EL (cell line): Measurements from ENCODE around the gene P2RY8.
"Not testable (repeated sequence)": the region's sequence is repeated elsewhere in the genome, so short reads cannot be mapped to it uniquely, and the experiment has no call there.

Experiments
- DNase-seq: peaks from one replicate; pipeline ENCODE4 v3.0.0-alpha.2; 2016

P2RY8 gene, protein sequence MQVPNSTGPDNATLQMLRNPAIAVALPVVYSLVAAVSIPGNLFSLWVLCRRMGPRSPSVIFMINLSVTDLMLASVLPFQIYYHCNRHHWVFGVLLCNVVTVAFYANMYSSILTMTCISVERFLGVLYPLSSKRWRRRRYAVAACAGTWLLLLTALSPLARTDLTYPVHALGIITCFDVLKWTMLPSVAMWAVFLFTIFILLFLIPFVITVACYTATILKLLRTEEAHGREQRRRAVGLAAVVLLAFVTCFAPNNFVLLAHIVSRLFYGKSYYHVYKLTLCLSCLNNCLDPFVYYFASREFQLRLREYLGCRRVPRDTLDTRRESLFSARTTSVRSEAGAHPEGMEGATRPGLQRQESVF

GRCh38 chrX:1537031-1537715 lies at the start of gene P2RY8:
TSS of gene P2RY8 (minus strand) at chrX:1537185. CDS start at chrX:1466558, 70,627 bp downstream.
- peak; percentile 39 for DNase-seq

DNA sequence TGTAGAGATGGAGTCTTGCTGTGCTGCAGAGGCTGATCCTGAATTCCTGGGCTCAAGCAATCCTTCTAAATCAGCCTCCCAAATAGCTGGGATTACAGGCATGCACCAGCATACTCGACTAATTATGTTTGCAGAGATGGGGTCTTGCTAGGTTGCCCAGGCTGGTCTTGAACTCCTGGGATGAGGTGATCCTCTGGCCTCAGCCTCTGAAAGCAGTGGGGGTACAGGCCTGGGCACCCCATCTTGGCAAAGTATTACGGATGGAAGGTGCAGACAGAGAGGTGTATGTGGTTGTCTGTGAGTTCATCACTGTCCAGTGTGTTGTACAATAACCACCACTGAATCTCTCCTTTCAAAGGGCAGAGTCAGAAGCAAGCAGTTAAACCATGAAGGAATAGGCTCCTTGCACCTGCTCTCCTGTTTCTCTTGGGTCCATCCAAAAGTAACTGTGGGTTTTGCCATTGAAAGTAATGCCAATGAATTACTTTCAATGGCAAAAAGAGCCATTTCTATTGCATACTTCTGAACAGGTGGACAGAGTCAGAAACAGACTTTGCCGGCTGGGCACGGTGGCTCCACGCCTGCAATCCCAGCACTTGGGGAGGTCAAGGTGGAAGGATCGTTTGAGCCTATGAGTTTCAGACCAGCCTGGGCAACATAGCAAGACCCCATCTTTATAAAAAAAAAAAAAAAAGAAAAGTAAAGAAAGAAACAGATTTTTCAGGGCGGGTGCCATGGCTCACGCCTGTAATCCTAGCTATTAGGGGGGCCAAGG lies 47.4 kb upstream of the P2RY8 start:
- DNase-seq: no peak

GRCh38 chrX:1582686-1583437 lies 45.9 kb upstream of the P2RY8 start:
- DNase-seq: peak; percentile 70

- DNase-seq: peak; percentile 55
These were observed 44.1 kb upstream of the P2RY8 start for GRCh38 chrX:1581132-1581531.

- DNase-seq: no peak
These were observed 41.7 kb upstream of the P2RY8 start for GRCh38 chrX:1578511-1579173.

- DNase-seq: no peak
These were observed 40.9 kb upstream of the P2RY8 start for GRCh38 chrX:1577845-1578244.

DNA sequence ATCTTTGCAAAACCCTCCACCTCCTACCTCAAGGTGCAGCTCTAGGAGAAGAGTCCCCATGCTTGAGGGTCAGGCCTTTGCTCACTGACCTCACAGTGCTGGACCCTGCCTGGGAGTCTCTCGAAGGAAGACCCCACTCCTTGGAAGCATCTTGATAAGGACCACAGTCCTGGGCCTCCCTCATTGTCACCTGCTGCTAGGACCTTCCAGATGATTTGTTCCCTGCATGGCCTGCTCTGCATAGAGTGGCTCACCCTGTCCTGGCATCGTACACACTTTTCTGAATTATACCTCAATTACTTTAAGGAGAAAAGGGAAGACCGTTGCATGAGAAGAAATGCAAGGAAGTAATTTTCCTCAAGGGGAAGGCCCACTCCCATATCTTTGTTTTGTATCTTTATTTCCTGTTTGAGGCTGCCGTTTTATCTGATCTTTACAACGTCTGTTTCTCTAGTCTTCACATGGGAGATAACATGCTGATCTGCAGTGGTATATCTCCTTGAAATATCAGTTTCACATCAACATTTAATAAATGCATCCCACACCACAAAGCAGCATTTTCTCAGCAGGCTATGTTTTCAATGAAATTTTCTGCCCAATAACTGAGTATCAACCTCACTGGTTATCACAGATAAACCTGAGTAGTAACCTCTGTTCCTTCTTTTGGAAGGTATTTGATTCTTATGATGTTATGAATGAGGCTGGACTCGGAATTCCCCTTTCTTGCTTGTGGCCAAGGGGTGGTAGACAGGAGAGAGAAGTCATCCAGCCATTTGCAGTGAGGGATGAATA lies 39.4 kb upstream of the P2RY8 start:
- DNase-seq: no peak

DNA sequence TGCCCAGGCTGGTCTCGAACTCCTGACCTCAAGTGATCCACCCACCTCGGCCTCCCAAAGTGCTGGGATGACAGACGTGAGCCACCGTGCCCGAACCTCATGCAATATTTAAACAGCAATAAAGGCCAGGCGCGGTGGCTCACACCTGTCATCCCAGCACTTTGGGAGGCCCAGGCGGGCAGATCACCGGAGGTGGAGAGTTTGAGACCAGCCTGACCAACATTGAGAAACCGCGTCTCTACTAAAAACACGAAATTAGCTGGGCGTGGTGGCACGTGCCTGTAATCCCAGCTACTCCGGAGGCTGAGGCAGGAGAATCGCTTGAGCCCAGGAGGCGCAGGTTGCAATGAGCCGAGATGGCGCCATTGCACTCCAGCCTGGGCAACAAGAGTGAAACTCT lies 37.2 kb upstream of the P2RY8 start:
- not testable (repeated sequence) for DNase-seq

GRCh38 chrX:1564750-1565683 lies 28.0 kb upstream of the P2RY8 start:
- DNase-seq: no peak

- DNase-seq: not testable (repeated sequence)
These were observed 27.1 kb upstream of the P2RY8 start for GRCh38 chrX:1564077-1564476.

DNA sequence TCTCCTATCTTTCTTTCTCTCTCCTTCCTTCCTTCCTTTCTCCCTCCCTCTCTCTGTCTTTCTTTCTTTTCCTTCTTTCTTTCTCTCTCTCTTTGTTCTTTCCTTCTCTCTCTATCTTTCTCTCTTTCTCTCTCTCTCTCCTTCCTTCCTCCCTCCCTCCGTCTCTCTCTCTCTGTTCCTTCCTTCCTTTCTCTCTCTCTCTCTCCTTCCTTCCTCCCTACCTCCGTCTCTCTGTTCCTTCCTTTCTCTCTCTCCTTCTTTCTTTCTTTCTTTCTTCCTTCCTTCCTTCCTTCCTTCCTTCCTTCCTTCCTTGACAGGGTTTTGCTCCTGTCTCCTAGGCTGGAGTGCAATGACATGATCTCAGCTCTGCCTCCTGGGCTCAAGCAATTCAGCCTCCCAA lies 24.2 kb upstream of the P2RY8 start:
- DNase-seq: no peak

DNA sequence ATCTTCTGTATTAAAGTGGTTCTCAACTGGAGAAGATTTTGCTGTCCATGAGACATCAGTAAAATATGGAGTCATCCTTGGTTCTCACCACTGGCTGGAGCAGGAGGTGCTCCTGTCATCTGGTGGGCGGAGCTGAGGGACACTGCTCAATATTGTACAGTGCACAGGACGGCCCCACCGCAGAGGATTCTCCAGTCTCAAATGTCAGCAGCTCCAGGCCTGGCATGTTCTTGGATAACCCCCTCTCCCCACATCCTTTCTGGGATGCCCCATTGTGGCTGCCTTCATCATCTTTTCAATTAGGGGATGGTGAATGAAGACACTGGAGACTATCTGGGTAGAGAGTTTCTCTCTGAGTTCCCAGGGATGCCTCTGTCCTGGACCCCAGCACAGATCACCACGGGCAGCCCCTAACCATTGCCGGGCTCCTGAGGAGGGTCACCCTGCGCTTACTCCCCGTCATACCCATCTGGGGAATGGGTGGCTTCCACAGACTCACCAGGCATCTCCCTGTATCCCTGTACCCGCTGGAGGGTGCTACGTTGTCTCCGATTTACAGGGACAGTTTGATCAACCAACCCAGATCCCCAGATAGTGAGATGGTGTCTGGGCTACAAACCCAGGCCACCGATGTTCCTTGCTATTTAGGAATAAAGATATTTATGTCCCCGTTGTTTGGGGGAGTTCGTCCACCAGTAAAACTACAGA lies 21.9 kb upstream of the P2RY8 start:
- DNase-seq: no peak

GRCh38 chrX:1557442-1557841 lies 20.5 kb upstream of the P2RY8 start:
- DNase-seq: not testable (repeated sequence)

DNA sequence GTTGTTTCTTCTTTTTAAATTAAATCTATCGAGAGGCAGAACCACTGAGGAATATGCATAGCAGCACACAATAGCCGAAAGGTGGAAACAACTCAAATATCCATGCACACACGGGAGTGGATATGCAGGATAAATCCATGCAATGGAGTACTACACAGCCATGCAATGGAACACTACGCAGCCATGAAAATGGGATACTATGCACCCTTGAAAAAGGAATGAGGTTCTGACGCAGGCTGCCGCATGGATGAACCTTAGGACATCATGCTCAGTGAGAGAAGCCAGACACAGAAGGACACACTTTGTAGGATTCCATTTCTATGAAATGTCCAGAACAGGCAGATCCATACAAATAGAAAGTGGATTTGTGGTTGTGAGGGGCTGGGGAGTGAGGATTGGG lies 18.4 kb upstream of the P2RY8 start:
- no peak for DNase-seq

DNA sequence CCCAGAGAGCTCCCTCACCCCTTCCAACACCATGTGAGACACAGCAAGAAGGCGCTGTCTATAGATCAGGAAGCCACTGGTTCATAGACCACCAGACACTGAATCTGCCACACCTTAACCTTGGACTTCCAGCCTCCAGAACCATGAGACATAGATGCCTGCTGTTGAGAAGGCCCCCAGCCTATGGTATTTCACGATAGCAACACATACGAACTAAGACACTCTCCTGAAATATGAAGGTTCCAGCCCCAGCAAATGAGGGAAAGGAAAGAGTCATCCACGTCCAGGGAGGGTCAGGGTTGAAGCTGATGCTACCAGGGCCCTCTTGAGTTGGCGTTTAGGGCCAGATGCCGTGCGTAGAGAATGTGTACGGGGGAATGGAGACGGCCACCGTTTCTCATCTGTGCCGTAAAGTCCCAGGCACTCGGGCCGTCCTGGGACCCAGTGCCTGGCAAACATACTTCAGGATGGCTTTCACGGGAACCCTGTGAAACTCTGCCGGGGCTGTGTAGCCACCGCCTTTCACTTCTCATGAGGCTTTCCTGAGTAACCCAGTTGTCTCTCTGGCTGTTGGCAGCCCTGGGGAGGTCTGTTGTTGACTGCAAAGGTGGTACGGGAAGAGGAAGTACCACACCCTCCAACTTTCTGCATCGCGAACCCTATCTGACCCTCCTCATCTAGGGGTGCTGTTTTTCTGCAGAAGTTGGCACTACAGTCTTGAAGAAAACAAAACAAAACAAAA lies 17.7 kb upstream of the P2RY8 start:
- DNase-seq: no peak

- DNase-seq: no peak
These were observed 15.1 kb upstream of the P2RY8 start for GRCh38 chrX:1551959-1552546.

- DNase-seq: no peak
These were observed 9.8 kb upstream of the P2RY8 start for GRCh38 chrX:1546691-1547251.

DNA sequence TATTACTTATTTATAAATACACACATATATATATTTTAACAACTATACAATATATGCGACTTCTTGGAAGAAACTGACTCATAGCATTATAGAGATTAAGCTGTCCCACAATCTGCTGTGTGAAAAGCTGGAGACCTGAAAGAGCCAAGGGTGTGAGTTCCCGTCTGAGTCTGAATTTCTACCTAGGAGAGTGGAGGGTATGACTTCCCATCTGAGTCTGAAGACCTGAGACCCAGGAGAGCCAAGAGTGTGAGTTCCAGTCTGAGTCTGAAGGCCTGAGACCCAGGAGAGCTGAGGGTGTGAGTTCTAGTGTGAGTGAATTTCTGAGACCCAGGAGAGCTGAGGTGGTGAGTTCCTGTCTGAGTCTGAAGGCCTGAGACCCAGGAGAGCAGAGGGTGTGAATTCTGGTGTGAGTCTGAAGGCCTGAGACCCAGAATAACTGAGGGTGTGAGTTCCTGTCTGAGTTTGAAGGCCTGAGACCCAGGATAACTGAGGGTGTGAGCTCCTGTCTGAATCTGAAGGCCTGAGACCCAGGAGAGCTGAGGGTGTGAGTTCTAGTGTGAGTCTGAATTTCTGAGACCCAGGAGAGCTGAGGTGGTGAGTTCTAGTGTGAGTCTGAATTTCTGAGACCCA lies 8.9 kb upstream of the P2RY8 start:
- DNase-seq: no peak
